ENCODE measurements around the gene NUP98.
A peak's percentile ranks its signal among the peaks of the same experiment; 100 is the strongest.

NUP98 gene

GRCh38 chr11:3722100-3722499 is 75.3 kb downstream of the NUP98 start:
- Mint-ChIP-seq H3K27me3 (ENCODE audit: low read depth, poor library complexity) (no peaks in the 10 kb centered on the region), H3K36me3 (ENCODE audit: low read depth) (peaks cover 87% of the 10 kb centered on the region), H3K9me3 (peaks cover 4% of the 10 kb centered on the region), H3K4me3 (no peak overlapping the region), H3K4me1 (no peaks in the 10 kb centered on the region), H3K27ac (no peak overlapping the region)
- TF ChIP-seq CTCF (IDR thresholded peaks at IDR 0.05): no peak
- no peak for DNase-seq

GRCh38 chr11:3720997-3721396 is 76.4 kb downstream of the NUP98 start:
- Mint-ChIP-seq H3K36me3 (ENCODE audit: low read depth) (peaks cover 87% of the 10 kb centered on the region), H3K4me1 (no peaks in the 10 kb centered on the region), H3K27ac (peak overlapping the region; percentile 72), H3K9me3 (peaks cover 3% of the 10 kb centered on the region), H3K4me3 (no peak overlapping the region), H3K27me3 (ENCODE audit: low read depth, poor library complexity) (no peaks in the 10 kb centered on the region)
- no peak for TF ChIP-seq CTCF (IDR thresholded peaks at IDR 0.05)
- no peak for DNase-seq

- H3K4me3 Mint-ChIP-seq: no peak overlapping the region
- no peak for TF ChIP-seq CTCF (IDR thresholded peaks at IDR 0.05)
- peaks cover 13% of the 10 kb centered on the region for H3K4me1 Mint-ChIP-seq
- no peak overlapping the region for H3K27ac Mint-ChIP-seq
- H3K9me3 Mint-ChIP-seq: no peaks in the 10 kb centered on the region
- H3K27me3 Mint-ChIP-seq (ENCODE audit: low read depth, poor library complexity): no peaks in the 10 kb centered on the region
- H3K36me3 Mint-ChIP-seq (ENCODE audit: low read depth): peaks cover 75% of the 10 kb centered on the region
- no peak for DNase-seq
These were observed 85.1 kb downstream of the NUP98 start for GRCh38 chr11:3712274-3712673.

GRCh38 chr11:3710485-3711259 is 86.7 kb downstream of the NUP98 start:
- no peak overlapping the region for H3K4me3 Mint-ChIP-seq
- H3K9me3 Mint-ChIP-seq: no peaks in the 10 kb centered on the region
- H3K27ac Mint-ChIP-seq: no peak overlapping the region
- peaks cover 73% of the 10 kb centered on the region for H3K36me3 Mint-ChIP-seq (ENCODE audit: low read depth)
- peaks cover 13% of the 10 kb centered on the region for H3K4me1 Mint-ChIP-seq
- DNase-seq: no peak
- H3K27me3 Mint-ChIP-seq (ENCODE audit: low read depth, poor library complexity): no peaks in the 10 kb centered on the region
- no peak for TF ChIP-seq CTCF (IDR thresholded peaks at IDR 0.05)

GRCh38 chr11:3709977-3710376 is 87.4 kb downstream of the NUP98 start:
- Mint-ChIP-seq H3K4me1 (peaks cover 13% of the 10 kb centered on the region), H3K27me3 (ENCODE audit: low read depth, poor library complexity) (no peaks in the 10 kb centered on the region), H3K4me3 (no peak overlapping the region), H3K9me3 (no peaks in the 10 kb centered on the region), H3K27ac (no peak overlapping the region), H3K36me3 (ENCODE audit: low read depth) (peaks cover 73% of the 10 kb centered on the region)
- DNase-seq: no peak
- TF ChIP-seq CTCF (IDR thresholded peaks at IDR 0.05): no peak

GRCh38 chr11:3707176-3707575 is 90.2 kb downstream of the NUP98 start:
- no peak for TF ChIP-seq CTCF (IDR thresholded peaks at IDR 0.05)
- Mint-ChIP-seq H3K36me3 (ENCODE audit: low read depth) (peaks cover 71% of the 10 kb centered on the region), H3K4me1 (no peaks in the 10 kb centered on the region), H3K27ac (no peak overlapping the region), H3K4me3 (no peak overlapping the region), H3K27me3 (ENCODE audit: low read depth, poor library complexity) (no peaks in the 10 kb centered on the region), H3K9me3 (no peaks in the 10 kb centered on the region)
- no peak for DNase-seq
